ENCODE data around the gene EFCAB7.
"Not testable (repeated sequence)": the region's sequence is repeated elsewhere in the genome, so short reads cannot be mapped to it uniquely, and the experiment has no call there.

EFCAB7 gene

GRCh38 chr1:63555480-63555879 lies 32.2 kb downstream of the EFCAB7 start:
- no peak for DNase-seq (ENCODE audit: low read depth in 2 of 2)

GRCh38 chr1:63557365-63557987 lies 34.2 kb downstream of the EFCAB7 start:
- peak in 1 of 2 experiments; percentile 1 for DNase-seq (ENCODE audit: low read depth in 2 of 2)

- DNase-seq (ENCODE audit: low read depth in 2 of 2), result no peak
Observed at GRCh38 chr1:63559357-63559756, 36.0 kb downstream of the EFCAB7 start.

- DNase-seq (ENCODE audit: low read depth in 2 of 2), result no peak
Observed at GRCh38 chr1:63563745-63564144, 40.4 kb downstream of the EFCAB7 start.

GRCh38 chr1:63569068-63569467 lies 45.7 kb downstream of the EFCAB7 start:
- DNase-seq (ENCODE audit: low read depth in 2 of 2), result no peak

GRCh38 chr1:63569640-63570316 lies 46.5 kb downstream of the EFCAB7 start:
- DNase-seq (ENCODE audit: low read depth in 2 of 2), result no peak

- DNase-seq (ENCODE audit: low read depth in 2 of 2), result not testable (repeated sequence)
Observed at GRCh38 chr1:63572686-63573085, 49.4 kb downstream of the EFCAB7 start.

- not testable (repeated sequence) for DNase-seq (ENCODE audit: low read depth in 2 of 2)
Observed at GRCh38 chr1:63574203-63574796, 51.0 kb downstream of the EFCAB7 start.

- DNase-seq (ENCODE audit: low read depth in 2 of 2), result no peak
Observed at GRCh38 chr1:63575340-63575826, 52.1 kb downstream of the EFCAB7 start.

- not testable (repeated sequence) for DNase-seq (ENCODE audit: low read depth in 2 of 2)
Observed at GRCh38 chr1:63586326-63586725, 63.0 kb downstream of the EFCAB7 start.

GRCh38 chr1:63590166-63590560 lies 66.8 kb downstream of the EFCAB7 start:
- no peak for DNase-seq (ENCODE audit: low read depth in 2 of 2)

GRCh38 chr1:63592536-63593302 lies 69.4 kb downstream of the EFCAB7 start:
- DNase-seq (ENCODE audit: low read depth in 2 of 2), result no peak

- DNase-seq (ENCODE audit: low read depth in 2 of 2), result peak; percentile 54 to 65
Observed at GRCh38 chr1:63593303-63593885, 70.1 kb downstream of the EFCAB7 start, which contains the start of gene PGM1. PGM1 (plus strand) TSS chr1:63593411; CDS start chr1:63593489, 78 bp downstream.

- peak; percentile 58 to 74 for DNase-seq (ENCODE audit: low read depth in 2 of 2)
Observed at GRCh38 chr1:63593886-63594605, 70.7 kb downstream of the EFCAB7 start.

GRCh38 chr1:63595435-63595834 lies 72.1 kb downstream of the EFCAB7 start:
- no peak for DNase-seq (ENCODE audit: low read depth in 2 of 2)

GRCh38 chr1:63599799-63600198 lies 76.5 kb downstream of the EFCAB7 start:
- no peak for DNase-seq (ENCODE audit: low read depth in 2 of 2)

GRCh38 chr1:63600248-63600647 lies 76.9 kb downstream of the EFCAB7 start:
- no peak for DNase-seq (ENCODE audit: low read depth in 2 of 2)

- DNase-seq (ENCODE audit: low read depth in 2 of 2), result no peak
Observed at GRCh38 chr1:63601061-63601460, 77.7 kb downstream of the EFCAB7 start.

- DNase-seq (ENCODE audit: low read depth in 2 of 2), result no peak
Observed at GRCh38 chr1:63601463-63601862, 78.1 kb downstream of the EFCAB7 start.

GRCh38 chr1:63601912-63602311 lies 78.6 kb downstream of the EFCAB7 start:
- DNase-seq (ENCODE audit: low read depth in 2 of 2), result no peak

- no peak for DNase-seq (ENCODE audit: low read depth in 2 of 2)
Observed at GRCh38 chr1:63602629-63603028, 79.3 kb downstream of the EFCAB7 start.
